ENCODE results near the gene PPDPF. TPM values are rescaled to one million over a fixed set of nuclear protein-coding genes. Genes with fewer than 3 reads are reported as not detected.
A peak's percentile ranks its signal among the peaks of the same experiment; 100 is the strongest.

The PPDPF gene
- total RNA-seq, 1 experiment from 2014 or later: 148 TPM

GRCh38 chr20:63522091-63522868 lies 1.7 kb downstream of the PPDPF start:
- peak overlapping the region; percentile 67 for H3K4me3 ChIP-seq (ENCODE audit: low read depth, low read length, poor library complexity, severe bottlenecking)

GRCh38 chr20:63522981-63523611 lies 2.5 kb downstream of the PPDPF start:
- Histone ChIP-seq H3K27me3 (replicated peaks; ENCODE audit: insufficient read depth, low read depth, low read length, poor library complexity) (peaks cover 12% of the 10 kb centered on the region), H3K4me3 (ENCODE audit: low read depth, low read length, poor library complexity, severe bottlenecking) (no peak overlapping the region), H3K36me3 (ENCODE audit: insufficient read depth, low read length, poor library complexity, severe bottlenecking) (peaks cover 23% of the 10 kb centered on the region), H3K27ac (ENCODE audit: low read depth, low read length, poor library complexity, severe bottlenecking) (no peak overlapping the region), H3K4me1 (ENCODE audit: insufficient read depth, low read length, poor library complexity, severe bottlenecking) (peaks cover 6% of the 10 kb centered on the region), H3K9me3 (ENCODE audit: low read depth, low read length, poor library complexity, severe bottlenecking) (peaks cover 8% of the 10 kb centered on the region)
- TF ChIP-seq CTCF (conservative IDR thresholded peaks at IDR 0.05; ENCODE audit: low read depth, low read length): no peak
- TF ChIP-seq EZH2 (IDR thresholded peaks at IDR 0.05; ENCODE audit: borderline replicate concordance, low read depth, low read length, poor library complexity, severe bottlenecking): no peak
- CTCF ChIA-PET: interaction anchor here (0.6 kb wide), 2 partner anchors 43 to 263 kb away, joined by 3 to 8 read pairs; no protein-coding TSS in a partner anchor
- BruUV-seq (replicated peaks): no TSS peak
- no peak for DNase-seq (ENCODE audit: low spot score)
- POLR2A ChIA-PET (ENCODE audit: low non-redundant PET): no interaction called here
- intact Hi-C loops (cut with micrococcal nuclease; ENCODE audit: unreplicated experiment): no loop called here

More at GRCh38 chr20:63522091-63522868, 1.7 kb downstream of the PPDPF start:
- intact Hi-C loops (cut with micrococcal nuclease; ENCODE audit: unreplicated experiment): no loop called here
- TF ChIP-seq EZH2 (IDR thresholded peaks at IDR 0.05; ENCODE audit: borderline replicate concordance, low read depth, low read length, poor library complexity, severe bottlenecking): no peak
- no peak for TF ChIP-seq CTCF (conservative IDR thresholded peaks at IDR 0.05; ENCODE audit: low read depth, low read length)
- no peak for DNase-seq (ENCODE audit: low spot score)
- peaks cover 8% of the 10 kb centered on the region for H3K9me3 ChIP-seq (ENCODE audit: low read depth, low read length, poor library complexity, severe bottlenecking)
- no TSS peak for BruUV-seq (replicated peaks)
- H3K4me1 ChIP-seq (ENCODE audit: insufficient read depth, low read length, poor library complexity, severe bottlenecking): peaks cover 6% of the 10 kb centered on the region
- no peak overlapping the region for H3K27ac ChIP-seq (ENCODE audit: low read depth, low read length, poor library complexity, severe bottlenecking)
- ChIA-PET POLR2A (ENCODE audit: low non-redundant PET) (interaction anchor here (0.6 kb wide), 1 partner anchor 44 kb away, joined by 3 read pairs; no protein-coding TSS in a partner anchor), CTCF (interaction anchor here (0.6 kb wide), 2 partner anchors 44 to 264 kb away, joined by 3 to 8 read pairs; no protein-coding TSS in a partner anchor)
- H3K27me3 ChIP-seq (replicated peaks; ENCODE audit: insufficient read depth, low read depth, low read length, poor library complexity): peaks cover 4% of the 10 kb centered on the region
- H3K36me3 ChIP-seq (ENCODE audit: insufficient read depth, low read length, poor library complexity, severe bottlenecking): peaks cover 23% of the 10 kb centered on the region

GRCh38 chr20:63525185-63525584 lies 4.6 kb downstream of the PPDPF start:
- intact Hi-C loops (cut with micrococcal nuclease; ENCODE audit: unreplicated experiment): no loop called here
- peaks cover 8% of the 10 kb centered on the region for H3K9me3 ChIP-seq (ENCODE audit: low read depth, low read length, poor library complexity, severe bottlenecking)
- H3K4me1 ChIP-seq (ENCODE audit: insufficient read depth, low read length, poor library complexity, severe bottlenecking): no peaks in the 10 kb centered on the region
- DNase-seq (ENCODE audit: low spot score): no peak
- no peak overlapping the region for H3K4me3 ChIP-seq (ENCODE audit: low read depth, low read length, poor library complexity, severe bottlenecking)
- H3K36me3 ChIP-seq (ENCODE audit: insufficient read depth, low read length, poor library complexity, severe bottlenecking): peaks cover 23% of the 10 kb centered on the region
- BruUV-seq (replicated peaks): no TSS peak
- CTCF ChIA-PET: no interaction called here
- POLR2A ChIA-PET (ENCODE audit: low non-redundant PET): no interaction called here
- no peak overlapping the region for H3K27ac ChIP-seq (ENCODE audit: low read depth, low read length, poor library complexity, severe bottlenecking)
- no peak for TF ChIP-seq EZH2 (IDR thresholded peaks at IDR 0.05; ENCODE audit: borderline replicate concordance, low read depth, low read length, poor library complexity, severe bottlenecking)
- no peak for TF ChIP-seq CTCF (conservative IDR thresholded peaks at IDR 0.05; ENCODE audit: low read depth, low read length)
- peaks cover 13% of the 10 kb centered on the region for H3K27me3 ChIP-seq (replicated peaks; ENCODE audit: insufficient read depth, low read depth, low read length, poor library complexity)
